Measurements from ENCODE around the gene DACH1.

DACH1 gene

GRCh38 chr13:71702253-71702652 lies 164.8 kb downstream of the DACH1 start:
- Histone ChIP-seq H3K4me3 (replicated peaks; ENCODE audit: insufficient read depth, low read length) (no peak overlapping the region), H3K27me3 (ENCODE audit: insufficient read depth, poor library complexity, severe bottlenecking) (no peaks in the 10 kb centered on the region), H3K27ac (replicated peaks) (no peak overlapping the region)
- TF ChIP-seq, protein P1, sequence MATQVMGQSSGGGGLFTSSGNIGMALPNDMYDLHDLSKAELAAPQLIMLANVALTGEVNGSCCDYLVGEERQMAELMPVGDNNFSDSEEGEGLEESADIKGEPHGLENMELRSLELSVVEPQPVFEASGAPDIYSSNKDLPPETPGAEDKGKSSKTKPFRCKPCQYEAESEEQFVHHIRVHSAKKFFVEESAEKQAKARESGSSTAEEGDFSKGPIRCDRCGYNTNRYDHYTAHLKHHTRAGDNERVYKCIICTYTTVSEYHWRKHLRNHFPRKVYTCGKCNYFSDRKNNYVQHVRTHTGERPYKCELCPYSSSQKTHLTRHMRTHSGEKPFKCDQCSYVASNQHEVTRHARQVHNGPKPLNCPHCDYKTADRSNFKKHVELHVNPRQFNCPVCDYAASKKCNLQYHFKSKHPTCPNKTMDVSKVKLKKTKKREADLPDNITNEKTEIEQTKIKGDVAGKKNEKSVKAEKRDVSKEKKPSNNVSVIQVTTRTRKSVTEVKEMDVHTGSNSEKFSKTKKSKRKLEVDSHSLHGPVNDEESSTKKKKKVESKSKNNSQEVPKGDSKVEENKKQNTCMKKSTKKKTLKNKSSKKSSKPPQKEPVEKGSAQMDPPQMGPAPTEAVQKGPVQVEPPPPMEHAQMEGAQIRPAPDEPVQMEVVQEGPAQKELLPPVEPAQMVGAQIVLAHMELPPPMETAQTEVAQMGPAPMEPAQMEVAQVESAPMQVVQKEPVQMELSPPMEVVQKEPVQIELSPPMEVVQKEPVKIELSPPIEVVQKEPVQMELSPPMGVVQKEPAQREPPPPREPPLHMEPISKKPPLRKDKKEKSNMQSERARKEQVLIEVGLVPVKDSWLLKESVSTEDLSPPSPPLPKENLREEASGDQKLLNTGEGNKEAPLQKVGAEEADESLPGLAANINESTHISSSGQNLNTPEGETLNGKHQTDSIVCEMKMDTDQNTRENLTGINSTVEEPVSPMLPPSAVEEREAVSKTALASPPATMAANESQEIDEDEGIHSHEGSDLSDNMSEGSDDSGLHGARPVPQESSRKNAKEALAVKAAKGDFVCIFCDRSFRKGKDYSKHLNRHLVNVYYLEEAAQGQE (IDR thresholded peaks at IDR 0.05; ENCODE audit: insufficient replicate concordance, low read depth), result no peak
- TF ChIP-seq GABPA (IDR thresholded peaks at IDR 0.05; ENCODE audit: low read depth), result no peak
- TF ChIP-seq SPI1 (IDR thresholded peaks at IDR 0.05; ENCODE audit: borderline replicate concordance, low read depth), result no peak
- TF ChIP-seq, protein P2, sequence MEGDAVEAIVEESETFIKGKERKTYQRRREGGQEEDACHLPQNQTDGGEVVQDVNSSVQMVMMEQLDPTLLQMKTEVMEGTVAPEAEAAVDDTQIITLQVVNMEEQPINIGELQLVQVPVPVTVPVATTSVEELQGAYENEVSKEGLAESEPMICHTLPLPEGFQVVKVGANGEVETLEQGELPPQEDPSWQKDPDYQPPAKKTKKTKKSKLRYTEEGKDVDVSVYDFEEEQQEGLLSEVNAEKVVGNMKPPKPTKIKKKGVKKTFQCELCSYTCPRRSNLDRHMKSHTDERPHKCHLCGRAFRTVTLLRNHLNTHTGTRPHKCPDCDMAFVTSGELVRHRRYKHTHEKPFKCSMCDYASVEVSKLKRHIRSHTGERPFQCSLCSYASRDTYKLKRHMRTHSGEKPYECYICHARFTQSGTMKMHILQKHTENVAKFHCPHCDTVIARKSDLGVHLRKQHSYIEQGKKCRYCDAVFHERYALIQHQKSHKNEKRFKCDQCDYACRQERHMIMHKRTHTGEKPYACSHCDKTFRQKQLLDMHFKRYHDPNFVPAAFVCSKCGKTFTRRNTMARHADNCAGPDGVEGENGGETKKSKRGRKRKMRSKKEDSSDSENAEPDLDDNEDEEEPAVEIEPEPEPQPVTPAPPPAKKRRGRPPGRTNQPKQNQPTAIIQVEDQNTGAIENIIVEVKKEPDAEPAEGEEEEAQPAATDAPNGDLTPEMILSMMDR (IDR thresholded peaks at IDR 0.05; ENCODE audit: insufficient read depth, low read length), result no peak
- no peak for TF ChIP-seq POLR2AphosphoS5 (IDR thresholded peaks at IDR 0.05; ENCODE audit: low read depth)
- DNase-seq (ENCODE audit: low read depth in 1 of 2, low spot score in 1 of 2), result no peak

DNA sequence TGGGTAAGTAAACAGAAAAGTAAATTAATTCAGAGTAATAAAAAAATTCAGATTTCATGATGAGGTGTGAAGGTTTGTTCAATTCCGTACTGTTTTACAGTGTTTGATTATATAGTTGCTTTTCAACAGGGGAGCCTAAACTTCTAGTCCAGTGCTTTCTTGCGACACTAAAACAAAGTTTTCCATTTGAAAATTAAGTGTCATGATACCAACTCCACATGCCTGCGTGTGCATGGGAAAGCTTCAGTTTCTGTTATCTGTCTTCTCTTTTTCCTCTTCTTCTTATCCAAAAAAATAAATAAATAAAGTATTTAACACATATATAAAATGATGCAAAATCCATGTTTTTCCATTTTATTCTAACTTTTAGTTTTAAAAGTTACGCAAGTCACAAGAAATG lies 165.3 kb downstream of the DACH1 start:
- no peak for TF ChIP-seq SPI1 (IDR thresholded peaks at IDR 0.05; ENCODE audit: borderline replicate concordance, low read depth)
- TF ChIP-seq POLR2AphosphoS5 (IDR thresholded peaks at IDR 0.05; ENCODE audit: low read depth), result no peak

DNA sequence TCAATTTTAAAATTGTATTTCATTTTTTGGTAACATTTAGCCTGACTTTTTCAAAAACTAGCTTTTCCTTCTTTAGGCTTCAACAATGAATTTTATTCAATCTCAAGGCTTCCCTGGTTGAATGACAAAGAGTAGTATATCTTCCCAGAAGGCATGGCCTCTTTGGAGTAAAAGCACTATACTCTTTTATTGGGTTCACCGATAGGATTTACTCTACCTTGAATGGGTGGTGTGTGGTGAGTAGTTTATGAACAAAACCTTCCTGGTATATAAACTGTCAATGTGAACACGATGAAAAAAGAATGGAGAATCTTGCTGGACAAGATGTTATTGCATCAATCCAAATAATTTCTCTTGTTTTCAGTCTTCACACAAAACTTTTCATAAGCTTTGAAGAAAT lies 167.7 kb downstream of the DACH1 start:
- Histone ChIP-seq H3K4me3 (replicated peaks; ENCODE audit: insufficient read depth, low read length) (no peak overlapping the region), H3K27me3 (ENCODE audit: insufficient read depth, poor library complexity, severe bottlenecking) (no peaks in the 10 kb centered on the region), H3K27ac (replicated peaks) (no peak overlapping the region)
- no peak for DNase-seq (ENCODE audit: low read depth in 1 of 2, low spot score in 1 of 2)
- no peak for TF ChIP-seq POLR2AphosphoS5 (IDR thresholded peaks at IDR 0.05; ENCODE audit: low read depth)
- TF ChIP-seq, protein P2 (IDR thresholded peaks at IDR 0.05; ENCODE audit: insufficient read depth, low read length), result no peak
- TF ChIP-seq, protein P1 (IDR thresholded peaks at IDR 0.05; ENCODE audit: insufficient replicate concordance, low read depth), result no peak

More for the DNA sequence above, 165.3 kb downstream of the DACH1 start:
- DNase-seq (ENCODE audit: low read depth in 1 of 2, low spot score in 1 of 2), result no peak
- no peak overlapping the region for H3K4me3 ChIP-seq (replicated peaks; ENCODE audit: insufficient read depth, low read length)
- no peak overlapping the region for H3K27ac ChIP-seq (replicated peaks)
- H3K27me3 ChIP-seq (ENCODE audit: insufficient read depth, poor library complexity, severe bottlenecking), result no peaks in the 10 kb centered on the region

- no peak for TF ChIP-seq GABPA (IDR thresholded peaks at IDR 0.05; ENCODE audit: low read depth)
- TF ChIP-seq, protein P1 (IDR thresholded peaks at IDR 0.05; ENCODE audit: insufficient replicate concordance, low read depth), result no peak
- no peak for TF ChIP-seq SPI1 (IDR thresholded peaks at IDR 0.05; ENCODE audit: borderline replicate concordance, low read depth)
- no peak for TF ChIP-seq POLR2AphosphoS5 (IDR thresholded peaks at IDR 0.05; ENCODE audit: low read depth)
- TF ChIP-seq, protein P2 (IDR thresholded peaks at IDR 0.05; ENCODE audit: insufficient read depth, low read length), result no peak
- Histone ChIP-seq H3K4me3 (replicated peaks; ENCODE audit: insufficient read depth, low read length) (no peak overlapping the region), H3K27me3 (ENCODE audit: insufficient read depth, poor library complexity, severe bottlenecking) (no peaks in the 10 kb centered on the region), H3K27ac (replicated peaks) (no peak overlapping the region)
- no peak for DNase-seq (ENCODE audit: low read depth in 1 of 2, low spot score in 1 of 2)
Measured at GRCh38 chr13:71695662-71696061, 171.3 kb downstream of the DACH1 start.
